HG02840 (cell line): Measurements from ENCODE around the gene HCFC1R1.
"Not testable (repeated sequence)": the region's sequence is repeated elsewhere in the genome, so short reads cannot be mapped to it uniquely, and the experiment has no call there.

Experiments used
- ATAC-seq: cut with Tn5 transposase; IDR thresholded peaks from one replicate; pipeline ENCODE4 v1.9.1; 2021; ENCODE audit warnings: mild to moderate bottlenecking, moderate library complexity, moderate number of reproducible peaks; ENCODE audit not compliant: unreplicated experiment, low FRiP score

HCFC1R1 gene

GRCh38 chr16:3057181-3058138 is 33.7 kb upstream of the HCFC1R1 start:
- no peak for ATAC-seq

GRCh38 chr16:3056336-3057180 is 32.8 kb upstream of the HCFC1R1 start:
- no peak for ATAC-seq

GRCh38 chr16:3055734-3056115 is 32.0 kb upstream of the HCFC1R1 start:
- not testable (repeated sequence) for ATAC-seq

GRCh38 chr16:3054965-3055733 is 31.4 kb upstream of the HCFC1R1 start:
- ATAC-seq, result no peak

DNA sequence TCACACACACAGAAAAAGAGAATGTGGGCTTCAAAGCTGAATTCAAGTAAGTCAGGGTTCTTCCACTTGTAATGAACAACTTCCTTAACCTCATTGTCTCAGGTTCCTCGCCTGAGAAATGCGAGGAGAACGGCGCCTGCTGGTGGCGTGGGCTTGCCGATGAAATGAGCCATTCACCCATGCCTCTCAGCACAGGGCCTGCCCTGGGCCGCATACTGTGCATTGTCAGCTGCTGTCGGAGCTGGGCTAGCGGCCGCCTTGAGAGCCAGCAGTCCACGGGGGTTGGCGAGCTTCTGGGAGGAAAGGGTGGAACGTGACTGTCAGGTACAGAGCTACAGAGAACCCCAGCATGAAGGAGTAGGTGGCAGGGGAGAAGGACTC is 29.6 kb upstream of the HCFC1R1 start:
- ATAC-seq, result not testable (repeated sequence)

DNA sequence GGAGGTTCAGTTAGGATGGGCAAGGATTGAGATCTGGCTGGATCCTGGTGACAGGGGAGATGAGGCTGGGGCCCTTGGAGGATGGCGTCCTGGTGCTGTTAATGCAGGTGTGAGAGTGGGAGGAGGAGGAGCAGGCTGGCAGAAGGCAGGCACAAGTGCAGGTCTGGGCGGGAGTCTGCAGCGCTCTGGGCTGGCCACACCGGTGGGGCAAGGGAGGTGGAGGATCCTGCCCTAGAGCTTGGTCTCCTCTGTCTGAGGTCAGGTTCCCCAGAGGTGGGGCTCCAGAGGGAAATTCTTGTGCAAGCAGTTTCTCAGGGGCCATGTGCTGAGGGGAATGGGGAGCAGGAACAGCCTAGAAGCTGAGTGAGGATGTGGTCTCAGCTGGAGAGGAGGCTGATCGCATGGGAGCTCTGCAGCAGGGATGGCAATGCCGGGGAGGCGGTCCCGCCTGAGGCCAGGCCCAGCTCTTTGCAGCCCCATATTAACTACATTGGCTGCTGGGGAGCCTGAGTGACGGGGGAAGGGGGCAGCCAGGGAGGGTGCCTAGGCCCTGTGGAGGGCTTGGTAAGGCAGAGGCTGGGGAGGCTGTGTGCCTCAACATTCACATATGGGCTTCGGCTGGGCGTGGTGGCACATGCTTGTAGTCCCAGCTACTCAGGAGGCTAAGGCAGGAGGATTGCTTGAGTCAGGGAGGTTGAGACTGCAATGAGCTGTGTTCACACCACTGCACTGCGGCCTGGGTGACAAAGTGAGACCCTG is 29.0 kb upstream of the HCFC1R1 start:
- ATAC-seq, result not testable (repeated sequence)

- ATAC-seq, result no peak
Measured at GRCh38 chr16:3051494-3051893, 27.8 kb upstream of the HCFC1R1 start.

- no peak for ATAC-seq
Measured at GRCh38 chr16:3051009-3051408, 27.3 kb upstream of the HCFC1R1 start.

- no peak for ATAC-seq
Measured at GRCh38 chr16:3050487-3050886, 26.7 kb upstream of the HCFC1R1 start.

GRCh38 chr16:3049921-3050481 is 26.3 kb upstream of the HCFC1R1 start:
- no peak for ATAC-seq

GRCh38 chr16:3047387-3047720 is 23.6 kb upstream of the HCFC1R1 start:
- ATAC-seq, result no peak

- no peak for ATAC-seq
Measured at GRCh38 chr16:3046641-3047386, 23.1 kb upstream of the HCFC1R1 start.

GRCh38 chr16:3045758-3046640 is 22.3 kb upstream of the HCFC1R1 start, which contains the start of gene MMP25:
TSS of gene MMP25 (plus strand) at chr16:3046561. CDS start at chr16:3046918, 357 bp downstream.
- no peak for ATAC-seq

DNA sequence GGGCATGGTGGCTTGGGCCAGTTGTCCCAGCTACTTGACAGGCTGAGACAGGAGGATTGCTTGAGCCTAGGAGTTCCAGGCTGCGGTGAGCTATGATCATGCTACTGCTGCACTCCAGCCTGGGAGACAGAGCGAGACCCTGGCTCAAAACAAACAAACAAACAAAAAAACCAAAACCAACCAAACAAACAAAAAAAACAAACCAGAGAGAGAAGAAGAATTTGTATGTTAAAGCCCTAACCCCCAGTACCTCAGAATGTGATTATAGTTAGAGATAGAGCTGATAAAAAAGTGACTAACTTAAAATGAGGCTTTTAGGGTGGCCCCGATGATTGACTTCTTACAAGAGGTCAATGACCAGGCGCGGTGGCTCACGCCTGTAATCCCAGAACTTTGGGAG is 21.0 kb upstream of the HCFC1R1 start:
- ATAC-seq, result no peak

DNA sequence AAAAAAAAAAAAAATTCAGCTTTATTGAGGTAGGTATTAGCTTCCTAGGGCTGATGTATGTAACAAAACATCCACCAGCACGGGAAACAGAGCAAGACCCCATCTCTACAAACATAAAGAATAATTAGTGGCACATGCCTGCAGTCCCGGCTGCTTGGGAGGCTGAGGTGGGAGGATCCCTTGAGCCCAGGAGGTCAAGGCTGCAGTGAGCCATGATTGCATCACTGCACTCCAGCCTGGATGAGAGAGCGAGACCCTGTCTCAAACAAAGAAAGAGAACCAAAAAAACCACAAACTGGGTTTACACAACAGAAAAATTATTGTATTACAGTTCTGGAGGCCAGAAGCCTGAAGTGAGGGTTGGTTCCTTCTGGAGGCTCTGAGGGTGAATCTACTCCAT is 18.6 kb upstream of the HCFC1R1 start:
- no peak for ATAC-seq

GRCh38 chr16:3038896-3039295 is 15.2 kb upstream of the HCFC1R1 start:
- no peak for ATAC-seq

DNA sequence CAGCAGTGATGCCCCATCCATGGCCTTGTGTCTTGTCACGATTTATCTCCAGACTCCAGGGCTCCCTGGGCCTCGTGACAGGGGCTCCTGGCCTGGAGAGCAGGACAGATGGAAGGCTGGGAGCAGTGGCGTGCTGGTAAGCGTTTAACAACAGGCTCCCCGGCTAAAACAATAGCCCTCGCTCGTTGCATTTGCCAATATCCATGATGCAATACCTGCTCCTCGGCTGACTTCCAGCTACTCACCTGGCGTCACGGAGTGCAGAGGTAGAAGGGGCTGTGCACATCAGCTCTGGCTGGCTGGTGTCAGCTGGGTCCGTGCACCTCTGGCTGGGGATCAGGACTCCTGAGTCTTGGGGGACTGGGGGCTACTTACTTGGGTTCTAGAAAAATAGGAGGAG is 14.5 kb upstream of the HCFC1R1 start:
- no peak for ATAC-seq

DNA sequence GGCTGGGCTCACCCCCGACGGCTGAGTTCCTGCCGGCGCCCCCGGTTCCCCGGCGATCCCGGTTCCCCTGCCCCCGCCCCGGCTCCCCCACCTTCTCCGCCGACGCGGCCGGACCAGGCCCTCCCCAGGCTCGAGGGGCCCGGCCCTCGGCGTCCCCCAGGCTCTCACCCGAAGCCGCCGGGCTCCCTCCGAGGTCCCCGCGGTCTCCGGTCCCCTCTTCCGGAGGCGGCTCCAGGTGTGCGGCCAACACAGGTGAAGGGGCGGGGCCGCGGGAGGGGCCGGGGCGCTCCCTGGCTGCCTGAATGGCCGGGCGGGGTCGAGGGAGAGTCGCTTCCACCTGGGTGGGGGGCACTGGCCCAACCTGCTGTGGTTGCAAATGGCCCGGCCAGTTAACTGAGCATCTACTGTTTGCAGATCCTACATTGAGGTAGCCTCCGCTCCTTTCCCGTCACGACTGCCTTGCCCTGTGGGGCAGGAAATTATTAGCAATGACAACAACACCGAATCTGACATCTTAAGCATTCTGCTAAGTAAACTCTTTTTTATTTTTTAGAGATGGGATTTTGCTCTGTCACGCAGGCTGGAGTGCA is 13.1 kb upstream of the HCFC1R1 start, which contains the start of gene BICDL2:
BICDL2 (minus strand) TSS at position 219 of the 590 bp plus-strand sequence. CDS start 1,448 bp downstream, outside the sequence.
- no peak for ATAC-seq
